Spleen (tissue), 7 donors: ENCODE results near the gene FOS.

Experiments used
- CTCF ChIP-seq, 11 experiments: fragments of 200-600 bp in 7 of 11; fragments of 450-650 bp in 4 of 11; sonication (generic) in 4 of 11; IDR thresholded peaks in 8 of 11; conservative IDR thresholded peaks in 3 of 11; 1 replicate in 7 of 11; 2 replicates in 4 of 11; pipeline versions ENCODE4 v1.4.0 to v1.8.0; 2016 to 2021; ENCODE audit warnings: antibody characterized with exemption in 11 of 11, inconsistent platforms in 4 of 11, mild to moderate bottlenecking in 1 of 11
- POLR2AphosphoS5 ChIP-seq, 3 donors: sonication (generic); formaldehyde crosslinking; IDR thresholded peaks; one replicate each; pipeline ENCODE4 v1.5.1; 2017; ENCODE audit warnings: antibody characterized with exemption in 3 of 3
- donor health status: DM: no; HTN: no; CAD: no; lungs with moderate emphysema.
- donor health status: DM: no; HTN: no; CAD: no.
- donor health status: DM: no; HTN: no; CAD: no.

- peak in 1 of 3 donors; percentile 54 for TF ChIP-seq POLR2AphosphoS5 (IDR thresholded peaks at IDR 0.05)
- TF ChIP-seq CTCF (IDR thresholded peaks at IDR 0.05 in 8 of 11, conservative IDR thresholded peaks at IDR 0.05 in 3 of 11) = no peak
Observed at GRCh38 chr14:75282170-75282554, 3.5 kb downstream of the FOS start.
